ENCODE measurements around the gene SFXN5.

DNA sequence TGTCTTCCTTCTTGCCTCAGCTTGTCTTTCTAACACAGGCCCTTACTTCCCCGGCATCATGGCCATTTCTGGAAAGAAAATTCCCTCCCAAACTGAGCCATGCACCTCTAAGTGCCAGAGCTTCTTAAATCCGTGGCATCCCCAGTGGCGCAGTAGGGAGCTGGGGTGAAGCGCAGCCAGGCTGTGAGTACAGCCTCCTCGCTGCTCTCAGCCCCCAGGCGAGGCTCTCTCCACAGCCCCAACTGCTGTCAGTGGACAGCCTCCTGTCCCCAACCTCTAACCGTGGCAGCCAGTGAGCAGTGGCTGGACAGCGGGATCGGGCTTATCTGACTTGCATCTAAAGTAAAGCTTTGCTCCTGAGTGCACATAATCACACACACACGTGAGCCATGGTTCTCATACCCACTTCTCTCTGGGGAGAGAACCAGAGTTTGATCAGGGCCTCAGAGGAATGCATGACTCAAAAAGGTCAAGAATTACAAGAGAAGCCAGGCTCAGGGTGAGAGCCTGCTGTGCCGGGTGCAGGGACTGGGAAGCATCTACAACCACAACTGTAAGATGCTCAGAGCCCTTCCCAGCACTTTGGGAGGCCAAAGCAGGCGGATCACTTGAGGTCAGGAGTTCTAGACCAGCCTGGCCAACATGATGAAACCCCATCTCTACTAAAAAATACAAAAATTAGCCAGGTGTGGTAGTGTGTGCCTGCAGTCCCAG is 50.7 kb downstream of the SFXN5 start:
- TF ChIP-seq CTCF (IDR thresholded peaks at IDR 0.05): no peak
- TF ChIP-seq POLR2A (IDR thresholded peaks at IDR 0.05): no peak

Measured in vagina (tissue), 2 donors.